Mammary epithelial cell (primary cell): ENCODE measurements around the gene TIPARP.

ENCODE experiments used
- CTCF ChIP-seq, 2 donors: IDR thresholded peaks in 1 of 2; conservative IDR thresholded peaks in 1 of 2; 2 replicates each; pipeline ENCODE4 v1.5.1; 2011 to 2012; ENCODE audit warnings: inconsistent platforms in 2 of 2, low read length in 2 of 2, mild to moderate bottlenecking in 2 of 2, control low read depth in 1 of 2, low read depth in 1 of 2; ENCODE audit not compliant: insufficient read depth in 1 of 2; ENCODE audit errors: extremely low read depth in 1 of 2
- EZH2 ChIP-seq: IDR thresholded peaks from 2 replicates; pipeline ENCODE4 v1.6.1; 2012; ENCODE audit warnings: low read length, inconsistent platforms, borderline replicate concordance

DNA sequence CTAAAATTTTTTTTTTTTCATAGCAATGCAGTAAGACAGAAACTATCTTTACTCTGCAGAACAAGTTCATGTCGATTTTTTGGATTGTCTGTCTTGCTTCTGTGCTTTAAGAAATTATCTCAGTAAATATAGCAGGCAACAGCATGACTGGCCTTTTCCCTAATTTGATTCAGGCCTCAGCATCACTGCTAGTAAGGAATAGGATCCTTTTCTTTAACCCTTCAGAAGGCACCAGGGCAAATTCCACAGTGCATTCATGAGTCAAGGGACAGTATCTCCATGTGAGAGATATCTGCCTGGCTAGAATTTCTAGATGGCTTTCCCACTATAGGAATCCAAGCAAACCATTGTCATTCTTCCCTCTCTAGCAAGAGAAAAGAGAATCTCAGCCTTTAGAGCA is 71.4 kb downstream of the TIPARP start:
- TF ChIP-seq CTCF (conservative IDR thresholded peaks at IDR 0.05 in 1 of 2, IDR thresholded peaks at IDR 0.05 in 1 of 2; ENCODE audit: extremely low read depth in 1 of 2, insufficient read depth in 1 of 2, low read depth in 1 of 2, low read length in 2 of 2) (no peak), EZH2 (no peak)
